ENCODE results near the gene DHX57.
"Not testable (repeated sequence)": the region's sequence is repeated elsewhere in the genome, so short reads cannot be mapped to it uniquely, and the experiment has no call there.

The DHX57 gene

GRCh38 chr2:38797953-38798352 lies 77.8 kb downstream of the DHX57 start:
- DNase-seq (ENCODE audit: low spot score): no peak
- no peak for TF ChIP-seq CTCF (IDR thresholded peaks at IDR 0.05; ENCODE audit: extremely low read depth, missing control alignments)

- no peak for TF ChIP-seq CTCF (IDR thresholded peaks at IDR 0.05; ENCODE audit: extremely low read depth, missing control alignments)
- no peak for DNase-seq (ENCODE audit: low spot score)
These were observed 78.5 kb downstream of the DHX57 start for GRCh38 chr2:38797250-38797676.

- DNase-seq (ENCODE audit: low spot score): not testable (repeated sequence)
These were observed 80.7 kb downstream of the DHX57 start for GRCh38 chr2:38795016-38795415.

GRCh38 chr2:38794235-38794946 lies 81.3 kb downstream of the DHX57 start:
- no peak for DNase-seq (ENCODE audit: low spot score)
- no peak for TF ChIP-seq CTCF (IDR thresholded peaks at IDR 0.05; ENCODE audit: extremely low read depth, missing control alignments)

- no peak for TF ChIP-seq CTCF (IDR thresholded peaks at IDR 0.05; ENCODE audit: extremely low read depth, missing control alignments)
- no peak for DNase-seq (ENCODE audit: low spot score)
These were observed 82.2 kb downstream of the DHX57 start for GRCh38 chr2:38793511-38793910.

GRCh38 chr2:38792751-38793150 lies 83.0 kb downstream of the DHX57 start:
- no peak for DNase-seq (ENCODE audit: low spot score)
- no peak for TF ChIP-seq CTCF (IDR thresholded peaks at IDR 0.05; ENCODE audit: extremely low read depth, missing control alignments)

- not testable (repeated sequence) for DNase-seq (ENCODE audit: low spot score)
These were observed 83.4 kb downstream of the DHX57 start for GRCh38 chr2:38792321-38792720.

- no peak for TF ChIP-seq CTCF (IDR thresholded peaks at IDR 0.05; ENCODE audit: extremely low read depth, missing control alignments)
- DNase-seq (ENCODE audit: low spot score): no peak
These were observed 84.0 kb downstream of the DHX57 start for GRCh38 chr2:38791744-38792143.

Measured in GM20000 (cell line).